GM23338 (cell line): Measurements from ENCODE around the gene PODN. TPM values are rescaled to one million over a fixed set of nuclear protein-coding genes. Genes with fewer than 3 reads are reported as not detected.

Source experiments
- ATAC-seq: fragments of 200-7000 bp; cut with Tn5 transposase; 3 replicates; pipeline ENCODE4 v1.9.1; 2020
- DNase-seq: peaks from one replicate; pipeline ENCODE4 v3.0.0-alpha.2; 2015; ENCODE audit warnings: low spot score
- H2AFZ ChIP-seq: fragments of 200-600 bp; sonication (generic); 2 replicates; pipeline ENCODE4 v1.8.0; 2016; ENCODE audit warnings: antibody characterized with exemption, mild to moderate bottlenecking, moderate library complexity
- H3F3A ChIP-seq: fragments of 200-600 bp; sonication (generic); replicated peaks from 2 replicates; pipeline ENCODE4 v1.8.0; 2017; ENCODE audit warnings: antibody characterized with exemption, mixed run types, low read depth
- H3K27ac ChIP-seq: fragments of 200-600 bp; sonication (generic); 2 replicates; pipeline ENCODE4 v1.6.1; 2016; ENCODE audit warnings: low read depth
- H3K27me3 ChIP-seq: fragments of 200-600 bp; sonication (generic); 2 replicates; pipeline ENCODE4 v1.8.0; 2016; ENCODE audit warnings: mild to moderate bottlenecking, mixed run types, moderate library complexity; ENCODE audit not compliant: insufficient read depth
- H3K36me3 ChIP-seq: fragments of 200-600 bp; sonication (generic); 2 replicates; pipeline ENCODE4 v1.8.0; 2016; ENCODE audit warnings: mild to moderate bottlenecking; ENCODE audit not compliant: insufficient read depth
- H3K4me1 ChIP-seq: fragments of 200-600 bp; sonication (generic); 2 replicates; pipeline ENCODE4 v1.8.0; 2016; ENCODE audit warnings: mild to moderate bottlenecking, moderate library complexity; ENCODE audit not compliant: insufficient read depth
- H3K4me2 ChIP-seq: fragments of 200-600 bp; sonication (generic); 2 replicates; pipeline ENCODE4 v1.7.1; 2017; ENCODE audit warnings: mixed run types
- H3K4me3 ChIP-seq: fragments of 200-600 bp; sonication (generic); 2 replicates; pipeline ENCODE4 v1.6.1; 2016; ENCODE audit warnings: mixed run types
- H3K79me2 ChIP-seq: fragments of 200-600 bp; sonication (generic); replicated peaks from 2 replicates; pipeline ENCODE4 v1.8.0; 2017; ENCODE audit warnings: mild to moderate bottlenecking; ENCODE audit not compliant: insufficient read depth
- H3K9me2 ChIP-seq: fragments of 200-600 bp; sonication (generic); 2 replicates; pipeline ENCODE4 v1.8.0; 2017; ENCODE audit not compliant: insufficient read depth
- H4K20me1 ChIP-seq: fragments of 200-600 bp; sonication (generic); replicated peaks from 2 replicates; pipeline ENCODE4 v1.8.0; 2017; ENCODE audit warnings: mild to moderate bottlenecking; ENCODE audit not compliant: insufficient read depth
- H3K27ac Mint-ChIP-seq: 2 replicates; pipeline ENCODE4 v1.8.0; 2020; ENCODE audit warnings: inconsistent platforms, mild to moderate bottlenecking, moderate library complexity, mixed read lengths
- H3K27me3 Mint-ChIP-seq: 3 replicates; pipeline ENCODE4 v1.8.0; 2022; ENCODE audit warnings: low read depth, mild to moderate bottlenecking, moderate library complexity, mixed read lengths, inconsistent platforms; ENCODE audit not compliant: insufficient read depth, poor library complexity
- H3K36me3 Mint-ChIP-seq: 3 replicates; pipeline ENCODE4 v1.8.0; 2021; ENCODE audit warnings: low read depth, mild to moderate bottlenecking, inconsistent platforms, moderate library complexity, mixed read lengths
- H3K4me1 Mint-ChIP-seq: 3 replicates; pipeline ENCODE4 v1.8.0; 2020; ENCODE audit warnings: mild to moderate bottlenecking, inconsistent platforms, mixed read lengths
- H3K4me3 Mint-ChIP-seq: 3 replicates; pipeline ENCODE4 v1.8.0; 2021; ENCODE audit warnings: moderate library complexity, mild to moderate bottlenecking, inconsistent platforms, mixed read lengths
- H3K9me3 Mint-ChIP-seq: 3 replicates; pipeline ENCODE4 v1.8.0; 2020; ENCODE audit warnings: moderate library complexity, mild to moderate bottlenecking, inconsistent platforms, mixed read lengths
- ETS1 ChIP-seq: IDR thresholded peaks from 2 replicates; pipeline ENCODE4 v1.6.1; 2016; ENCODE audit warnings: antibody characterized with exemption
- EZH2 ChIP-seq: fragments of 200-600 bp; sonication (generic); IDR thresholded peaks from one replicate; pipeline ENCODE4 v1.8.0; 2017; ENCODE audit warnings: antibody characterized with exemption, mild to moderate bottlenecking, low read depth; ENCODE audit not compliant: unreplicated experiment
- EZH2phosphoT487 ChIP-seq: fragments of 200-600 bp; sonication (generic); IDR thresholded peaks from one replicate; pipeline ENCODE4 v1.8.1; 2018; ENCODE audit warnings: antibody characterized with exemption; ENCODE audit not compliant: unreplicated experiment
- JUNB ChIP-seq: IDR thresholded peaks from one replicate; pipeline ENCODE4 v1.6.1; 2016; ENCODE audit warnings: antibody characterized with exemption; ENCODE audit not compliant: unreplicated experiment
- NANOG ChIP-seq: IDR thresholded peaks from 2 replicates; pipeline ENCODE4 v1.6.1; 2016; ENCODE audit warnings: antibody characterized with exemption, borderline replicate concordance
- ZNF114 ChIP-seq: fragments of 250-450 bp; sonication (Bioruptor Pico); IDR thresholded peaks from 2 replicates; pipeline ENCODE4 v1.5.0; 2020; ENCODE audit warnings: mild to moderate bottlenecking, moderate library complexity
- ZNF331 ChIP-seq: fragments of 250-450 bp; sonication (Bioruptor Pico); IDR thresholded peaks from 2 replicates; pipeline ENCODE4 v1.5.0; 2020; ENCODE audit warnings: low read depth, mild to moderate bottlenecking, moderate library complexity
- polyA plus RNA-seq: library from polyadenylated mRNA; unstranded; fragments of >200 nt; fragmentation: Nextera tagmentation; extraction: Ambion mirVana; gene quantifications from 2 replicates; pipeline ENCODE4 v1.2.1, GENCODE V29; 2016
- total RNA-seq: library from RNA; depleted of rRNA; stranded (reverse); fragments of >200 nt; shearing (Covaris generic); gene quantifications from 2 replicates; pipeline ENCODE4 v1.2.3, GENCODE V29; 2014
- TF ChIP-seq, protein P1 (sequence below): IDR thresholded peaks from one replicate; pipeline ENCODE4 v1.6.1; 2018; ENCODE audit warnings: antibody characterized with exemption; ENCODE audit not compliant: unreplicated experiment
- TF ChIP-seq, protein P2 (sequence below), 2 experiments: fragments of 200-600 bp in 1 of 2; sonication (generic) in 1 of 2; conservative IDR thresholded peaks; 2 replicates each; pipeline versions ENCODE4 v1.5.1 to v1.6.1; 2016 to 2017; ENCODE audit warnings: antibody characterized with exemption in 2 of 2, low read depth in 2 of 2, mild to moderate bottlenecking in 2 of 2, moderate library complexity in 1 of 2
- TF ChIP-seq, protein P3 (sequence below): fragments of 250-450 bp; sonication (Bioruptor Pico); IDR thresholded peaks from 2 replicates; pipeline ENCODE4 v1.5.0; 2020; ENCODE audit warnings: mild to moderate bottlenecking, moderate library complexity

PODN gene
- total and polyA plus RNA-seq, 2 experiments from 2014 or later, result 0.16 to 0.24 TPM

DNA sequence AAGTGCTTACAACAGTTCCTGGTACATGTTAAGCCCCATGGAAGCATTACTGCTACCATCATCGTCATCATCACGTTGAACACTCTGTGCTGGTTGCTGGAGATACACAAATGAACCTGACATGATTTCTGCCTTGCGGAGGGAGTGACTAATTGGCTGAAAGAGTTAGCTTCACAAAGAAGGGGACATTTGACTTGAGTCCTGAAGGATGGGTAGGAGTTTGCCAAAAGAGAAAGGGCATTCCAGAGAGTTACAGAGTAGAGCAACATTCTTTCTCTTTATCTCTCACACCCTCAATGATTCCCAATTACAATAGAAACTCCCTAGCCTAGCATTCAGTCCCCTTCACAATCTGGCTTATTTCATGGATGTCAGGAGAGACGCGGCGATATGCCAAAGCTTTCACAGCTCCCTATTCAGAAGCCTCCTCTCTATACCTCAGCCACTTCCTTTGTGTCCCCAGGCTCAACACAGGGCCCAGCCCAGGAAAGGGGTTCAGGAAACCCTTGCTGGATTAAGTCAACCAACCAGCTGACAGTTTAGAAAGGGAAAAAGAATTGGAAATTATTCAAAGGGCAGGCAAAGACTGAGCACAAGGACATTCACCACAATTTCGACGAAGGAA is 42.4 kb downstream of the PODN start:
- no peak for DNase-seq
- no peaks in the 10 kb centered on the region for H3K9me2 ChIP-seq
- H3K27ac Mint-ChIP-seq, result no peak overlapping the region
- no peaks in the 10 kb centered on the region for H3F3A ChIP-seq
- no peak overlapping the region for H2AFZ ChIP-seq
- no peak overlapping the region for H3K27ac ChIP-seq
- no peak for TF ChIP-seq JUNB
- TF ChIP-seq ZNF114 (CRISPR knock-in tag), result no peak
- TF ChIP-seq ETS1, result no peak
- TF ChIP-seq, protein P1, sequence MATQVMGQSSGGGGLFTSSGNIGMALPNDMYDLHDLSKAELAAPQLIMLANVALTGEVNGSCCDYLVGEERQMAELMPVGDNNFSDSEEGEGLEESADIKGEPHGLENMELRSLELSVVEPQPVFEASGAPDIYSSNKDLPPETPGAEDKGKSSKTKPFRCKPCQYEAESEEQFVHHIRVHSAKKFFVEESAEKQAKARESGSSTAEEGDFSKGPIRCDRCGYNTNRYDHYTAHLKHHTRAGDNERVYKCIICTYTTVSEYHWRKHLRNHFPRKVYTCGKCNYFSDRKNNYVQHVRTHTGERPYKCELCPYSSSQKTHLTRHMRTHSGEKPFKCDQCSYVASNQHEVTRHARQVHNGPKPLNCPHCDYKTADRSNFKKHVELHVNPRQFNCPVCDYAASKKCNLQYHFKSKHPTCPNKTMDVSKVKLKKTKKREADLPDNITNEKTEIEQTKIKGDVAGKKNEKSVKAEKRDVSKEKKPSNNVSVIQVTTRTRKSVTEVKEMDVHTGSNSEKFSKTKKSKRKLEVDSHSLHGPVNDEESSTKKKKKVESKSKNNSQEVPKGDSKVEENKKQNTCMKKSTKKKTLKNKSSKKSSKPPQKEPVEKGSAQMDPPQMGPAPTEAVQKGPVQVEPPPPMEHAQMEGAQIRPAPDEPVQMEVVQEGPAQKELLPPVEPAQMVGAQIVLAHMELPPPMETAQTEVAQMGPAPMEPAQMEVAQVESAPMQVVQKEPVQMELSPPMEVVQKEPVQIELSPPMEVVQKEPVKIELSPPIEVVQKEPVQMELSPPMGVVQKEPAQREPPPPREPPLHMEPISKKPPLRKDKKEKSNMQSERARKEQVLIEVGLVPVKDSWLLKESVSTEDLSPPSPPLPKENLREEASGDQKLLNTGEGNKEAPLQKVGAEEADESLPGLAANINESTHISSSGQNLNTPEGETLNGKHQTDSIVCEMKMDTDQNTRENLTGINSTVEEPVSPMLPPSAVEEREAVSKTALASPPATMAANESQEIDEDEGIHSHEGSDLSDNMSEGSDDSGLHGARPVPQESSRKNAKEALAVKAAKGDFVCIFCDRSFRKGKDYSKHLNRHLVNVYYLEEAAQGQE, result no peak
- TF ChIP-seq, protein P2, sequence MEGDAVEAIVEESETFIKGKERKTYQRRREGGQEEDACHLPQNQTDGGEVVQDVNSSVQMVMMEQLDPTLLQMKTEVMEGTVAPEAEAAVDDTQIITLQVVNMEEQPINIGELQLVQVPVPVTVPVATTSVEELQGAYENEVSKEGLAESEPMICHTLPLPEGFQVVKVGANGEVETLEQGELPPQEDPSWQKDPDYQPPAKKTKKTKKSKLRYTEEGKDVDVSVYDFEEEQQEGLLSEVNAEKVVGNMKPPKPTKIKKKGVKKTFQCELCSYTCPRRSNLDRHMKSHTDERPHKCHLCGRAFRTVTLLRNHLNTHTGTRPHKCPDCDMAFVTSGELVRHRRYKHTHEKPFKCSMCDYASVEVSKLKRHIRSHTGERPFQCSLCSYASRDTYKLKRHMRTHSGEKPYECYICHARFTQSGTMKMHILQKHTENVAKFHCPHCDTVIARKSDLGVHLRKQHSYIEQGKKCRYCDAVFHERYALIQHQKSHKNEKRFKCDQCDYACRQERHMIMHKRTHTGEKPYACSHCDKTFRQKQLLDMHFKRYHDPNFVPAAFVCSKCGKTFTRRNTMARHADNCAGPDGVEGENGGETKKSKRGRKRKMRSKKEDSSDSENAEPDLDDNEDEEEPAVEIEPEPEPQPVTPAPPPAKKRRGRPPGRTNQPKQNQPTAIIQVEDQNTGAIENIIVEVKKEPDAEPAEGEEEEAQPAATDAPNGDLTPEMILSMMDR (conservative IDR thresholded peaks at IDR 0.05; ENCODE audit: low read depth in 2 of 2), result no peak
- TF ChIP-seq EZH2, result no peak
- TF ChIP-seq ZNF331 (CRISPR knock-in tag), result no peak
- no peak for TF ChIP-seq EZH2phosphoT487
- TF ChIP-seq, protein P3, sequence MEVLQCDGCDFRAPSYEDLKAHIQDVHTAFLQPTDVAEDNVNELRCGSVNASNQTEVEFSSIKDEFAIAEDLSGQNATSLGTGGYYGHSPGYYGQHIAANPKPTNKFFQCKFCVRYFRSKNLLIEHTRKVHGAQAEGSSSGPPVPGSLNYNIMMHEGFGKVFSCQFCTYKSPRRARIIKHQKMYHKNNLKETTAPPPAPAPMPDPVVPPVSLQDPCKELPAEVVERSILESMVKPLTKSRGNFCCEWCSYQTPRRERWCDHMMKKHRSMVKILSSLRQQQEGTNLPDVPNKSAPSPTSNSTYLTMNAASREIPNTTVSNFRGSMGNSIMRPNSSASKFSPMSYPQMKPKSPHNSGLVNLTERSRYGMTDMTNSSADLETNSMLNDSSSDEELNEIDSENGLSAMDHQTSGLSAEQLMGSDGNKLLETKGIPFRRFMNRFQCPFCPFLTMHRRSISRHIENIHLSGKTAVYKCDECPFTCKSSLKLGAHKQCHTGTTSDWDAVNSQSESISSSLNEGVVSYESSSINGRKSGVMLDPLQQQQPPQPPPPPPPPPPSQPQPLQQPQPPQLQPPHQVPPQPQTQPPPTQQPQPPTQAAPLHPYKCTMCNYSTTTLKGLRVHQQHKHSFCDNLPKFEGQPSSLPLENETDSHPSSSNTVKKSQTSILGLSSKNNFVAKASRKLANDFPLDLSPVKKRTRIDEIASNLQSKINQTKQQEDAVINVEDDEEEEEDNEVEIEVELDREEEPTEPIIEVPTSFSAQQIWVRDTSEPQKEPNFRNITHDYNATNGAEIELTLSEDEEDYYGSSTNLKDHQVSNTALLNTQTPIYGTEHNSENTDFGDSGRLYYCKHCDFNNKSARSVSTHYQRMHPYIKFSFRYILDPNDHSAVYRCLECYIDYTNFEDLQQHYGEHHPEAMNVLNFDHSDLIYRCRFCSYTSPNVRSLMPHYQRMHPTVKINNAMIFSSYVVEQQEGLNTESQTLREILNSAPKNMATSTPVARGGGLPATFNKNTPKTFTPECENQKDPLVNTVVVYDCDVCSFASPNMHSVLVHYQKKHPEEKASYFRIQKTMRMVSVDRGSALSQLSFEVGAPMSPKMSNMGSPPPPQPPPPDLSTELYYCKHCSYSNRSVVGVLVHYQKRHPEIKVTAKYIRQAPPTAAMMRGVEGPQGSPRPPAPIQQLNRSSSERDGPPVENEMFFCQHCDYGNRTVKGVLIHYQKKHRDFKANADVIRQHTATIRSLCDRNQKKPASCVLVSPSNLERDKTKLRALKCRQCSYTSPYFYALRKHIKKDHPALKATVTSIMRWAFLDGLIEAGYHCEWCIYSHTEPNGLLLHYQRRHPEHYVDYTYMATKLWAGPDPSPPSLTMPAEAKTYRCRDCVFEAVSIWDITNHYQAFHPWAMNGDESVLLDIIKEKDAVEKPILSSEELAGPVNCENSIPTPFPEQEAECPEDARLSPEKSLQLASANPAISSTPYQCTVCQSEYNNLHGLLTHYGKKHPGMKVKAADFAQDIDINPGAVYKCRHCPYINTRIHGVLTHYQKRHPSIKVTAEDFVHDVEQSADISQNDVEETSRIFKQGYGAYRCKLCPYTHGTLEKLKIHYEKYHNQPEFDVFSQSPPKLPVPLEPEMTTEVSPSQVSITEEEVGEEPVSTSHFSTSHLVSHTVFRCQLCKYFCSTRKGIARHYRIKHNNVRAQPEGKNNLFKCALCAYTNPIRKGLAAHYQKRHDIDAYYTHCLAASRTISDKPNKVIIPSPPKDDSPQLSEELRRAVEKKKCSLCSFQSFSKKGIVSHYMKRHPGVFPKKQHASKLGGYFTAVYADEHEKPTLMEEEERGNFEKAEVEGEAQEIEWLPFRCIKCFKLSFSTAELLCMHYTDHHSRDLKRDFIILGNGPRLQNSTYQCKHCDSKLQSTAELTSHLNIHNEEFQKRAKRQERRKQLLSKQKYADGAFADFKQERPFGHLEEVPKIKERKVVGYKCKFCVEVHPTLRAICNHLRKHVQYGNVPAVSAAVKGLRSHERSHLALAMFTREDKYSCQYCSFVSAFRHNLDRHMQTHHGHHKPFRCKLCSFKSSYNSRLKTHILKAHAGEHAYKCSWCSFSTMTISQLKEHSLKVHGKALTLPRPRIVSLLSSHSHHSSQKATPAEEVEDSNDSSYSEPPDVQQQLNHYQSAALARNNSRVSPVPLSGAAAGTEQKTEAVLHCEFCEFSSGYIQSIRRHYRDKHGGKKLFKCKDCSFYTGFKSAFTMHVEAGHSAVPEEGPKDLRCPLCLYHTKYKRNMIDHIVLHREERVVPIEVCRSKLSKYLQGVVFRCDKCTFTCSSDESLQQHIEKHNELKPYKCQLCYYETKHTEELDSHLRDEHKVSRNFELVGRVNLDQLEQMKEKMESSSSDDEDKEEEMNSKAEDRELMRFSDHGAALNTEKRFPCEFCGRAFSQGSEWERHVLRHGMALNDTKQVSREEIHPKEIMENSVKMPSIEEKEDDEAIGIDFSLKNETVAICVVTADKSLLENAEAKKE (CRISPR knock-in tag), result no peak
- no peak for TF ChIP-seq NANOG
- H3K79me2 ChIP-seq, result no peaks in the 10 kb centered on the region
- peaks cover 9% of the 10 kb centered on the region for H3K4me1 ChIP-seq
- H4K20me1 ChIP-seq, result no peaks in the 10 kb centered on the region
- no peak overlapping the region for H3K4me2 ChIP-seq
- no peaks in the 10 kb centered on the region for H3K9me3 Mint-ChIP-seq
- H3K36me3 ChIP-seq, result no peaks in the 10 kb centered on the region
- H3K36me3 Mint-ChIP-seq, result no peaks in the 10 kb centered on the region
- peaks cover 9% of the 10 kb centered on the region for H3K27me3 Mint-ChIP-seq
- H3K27me3 ChIP-seq, result no peaks in the 10 kb centered on the region
- no peak overlapping the region for H3K4me3 Mint-ChIP-seq
- H3K4me3 ChIP-seq, result no peak overlapping the region
- H3K4me1 Mint-ChIP-seq, result peaks cover 8% of the 10 kb centered on the region; the same call in 2 of the 3 replicates
- peak; percentile 22; the same call in 2 of the 3 replicates for ATAC-seq
